Loucy (cell line): Measurements from ENCODE around the gene P2RX1.

Source experiments
- CTCF ChIP-seq: fragments of 200-600 bp; sonication (generic); conservative IDR thresholded peaks from 2 replicates; pipeline ENCODE4 v1.5.1; 2014; ENCODE audit warnings: mild to moderate bottlenecking, antibody characterized with exemption, low read length
- EZH2phosphoT487 ChIP-seq: fragments of 200-600 bp; IDR thresholded peaks from 2 replicates; pipeline ENCODE4 v1.6.1; 2018; ENCODE audit warnings: antibody characterized with exemption, mild to moderate bottlenecking, moderate library complexity, borderline replicate concordance

- TF ChIP-seq CTCF (no peak), EZH2phosphoT487 (no peak)
Measured at GRCh38 chr17:3851461-3852100, 64.7 kb downstream of the P2RX1 start.
